Epithelial cell of esophagus (primary cell): ENCODE results near the gene EVA1A.

Experiments
- DNase-seq: peaks from one replicate; pipeline ENCODE4 v3.0.0; 2010; ENCODE audit warnings: low read depth
- H3K4me3 ChIP-seq: 2 replicates; pipeline ENCODE4 v1.5.1; 2011; ENCODE audit warnings: mild to moderate bottlenecking, low read length, control low read depth
- TF ChIP-seq, protein P1 (sequence below): IDR thresholded peaks from 2 replicates; pipeline ENCODE4 v1.5.1; 2011; ENCODE audit warnings: low read depth, mild to moderate bottlenecking, low read length, control low read depth, inconsistent platforms; ENCODE audit not compliant: insufficient read depth; ENCODE audit errors: missing control alignments

Gene EVA1A

GRCh38 chr2:75541430-75541829 is 19.3 kb downstream of the EVA1A start:
- DNase-seq = no peak
- TF ChIP-seq, protein P1, sequence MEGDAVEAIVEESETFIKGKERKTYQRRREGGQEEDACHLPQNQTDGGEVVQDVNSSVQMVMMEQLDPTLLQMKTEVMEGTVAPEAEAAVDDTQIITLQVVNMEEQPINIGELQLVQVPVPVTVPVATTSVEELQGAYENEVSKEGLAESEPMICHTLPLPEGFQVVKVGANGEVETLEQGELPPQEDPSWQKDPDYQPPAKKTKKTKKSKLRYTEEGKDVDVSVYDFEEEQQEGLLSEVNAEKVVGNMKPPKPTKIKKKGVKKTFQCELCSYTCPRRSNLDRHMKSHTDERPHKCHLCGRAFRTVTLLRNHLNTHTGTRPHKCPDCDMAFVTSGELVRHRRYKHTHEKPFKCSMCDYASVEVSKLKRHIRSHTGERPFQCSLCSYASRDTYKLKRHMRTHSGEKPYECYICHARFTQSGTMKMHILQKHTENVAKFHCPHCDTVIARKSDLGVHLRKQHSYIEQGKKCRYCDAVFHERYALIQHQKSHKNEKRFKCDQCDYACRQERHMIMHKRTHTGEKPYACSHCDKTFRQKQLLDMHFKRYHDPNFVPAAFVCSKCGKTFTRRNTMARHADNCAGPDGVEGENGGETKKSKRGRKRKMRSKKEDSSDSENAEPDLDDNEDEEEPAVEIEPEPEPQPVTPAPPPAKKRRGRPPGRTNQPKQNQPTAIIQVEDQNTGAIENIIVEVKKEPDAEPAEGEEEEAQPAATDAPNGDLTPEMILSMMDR = no peak
- H3K4me3 ChIP-seq = no peak overlapping the region

DNA sequence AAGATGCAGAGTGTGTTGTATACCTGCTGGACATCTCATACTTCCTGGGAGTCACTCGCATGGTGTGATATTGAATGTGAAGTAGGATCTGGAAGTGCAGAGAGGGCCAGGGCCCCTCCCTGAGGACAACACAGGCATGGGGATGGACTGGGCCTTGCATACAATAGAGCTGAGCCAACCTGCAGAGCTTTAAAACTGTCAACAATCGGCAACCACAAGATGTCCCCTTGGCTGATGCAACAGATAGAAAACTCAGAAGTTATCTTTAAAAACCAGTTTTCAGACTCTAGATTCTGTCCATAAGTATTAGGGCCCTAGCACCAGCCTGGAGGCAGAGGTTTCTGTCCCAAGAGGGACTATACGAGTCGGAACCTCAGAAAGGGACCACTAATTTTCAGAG is 19.7 kb downstream of the EVA1A start:
- H3K4me3 ChIP-seq = no peak overlapping the region
- no peak for DNase-seq
- TF ChIP-seq, protein P1 = no peak

- TF ChIP-seq, protein P1 = no peak
- no peak overlapping the region for H3K4me3 ChIP-seq
- DNase-seq = no peak
Measured at GRCh38 chr2:75539955-75540716, 20.6 kb downstream of the EVA1A start.

DNA sequence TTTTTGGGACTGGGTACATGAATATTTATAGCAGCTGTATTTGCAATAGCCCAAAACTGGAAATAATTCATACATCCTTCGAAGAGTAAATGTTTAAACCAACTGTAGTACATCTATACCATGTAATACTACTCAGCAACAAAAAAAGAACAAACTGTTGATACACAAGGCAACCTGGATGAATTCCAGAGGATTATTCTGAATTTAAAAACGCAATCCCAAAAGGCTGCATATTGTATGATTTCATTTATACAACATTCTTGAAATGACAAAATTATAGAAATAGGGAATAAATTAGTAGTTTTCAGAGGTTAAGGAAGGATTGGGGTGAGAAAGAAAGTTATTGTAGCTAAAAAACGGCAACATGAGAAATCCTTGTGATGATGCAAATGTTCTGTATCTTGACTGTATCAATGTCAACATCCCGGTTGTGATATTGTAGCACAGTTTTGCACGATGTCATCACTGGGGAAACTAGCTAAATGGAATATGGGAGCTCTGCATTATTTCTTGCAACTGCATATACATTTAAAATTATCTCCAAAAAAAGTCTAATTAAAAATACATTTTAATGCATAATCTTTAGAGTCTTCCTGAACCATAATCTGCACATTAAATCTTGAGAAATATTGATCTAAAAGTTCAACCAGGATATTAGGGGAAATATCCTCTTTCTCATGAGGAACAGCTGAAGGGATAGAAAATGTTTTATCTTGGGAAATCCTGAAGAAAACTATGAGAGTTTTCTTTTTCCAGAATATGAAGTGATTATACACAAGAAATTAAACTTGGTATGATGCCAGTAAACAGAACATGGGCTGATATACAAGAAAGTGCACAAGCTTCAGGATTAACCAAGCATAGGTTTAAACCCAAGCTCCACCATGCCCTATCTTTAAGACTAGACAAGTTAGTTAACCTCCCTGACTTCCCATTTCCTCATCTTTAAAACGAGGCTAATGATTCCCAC is 21.9 kb downstream of the EVA1A start:
- no peak for DNase-seq
- H3K4me3 ChIP-seq = no peak overlapping the region
- TF ChIP-seq, protein P1 = no peak

GRCh38 chr2:75537658-75538057 is 23.1 kb downstream of the EVA1A start:
- no peak for DNase-seq
- no peak overlapping the region for H3K4me3 ChIP-seq
- TF ChIP-seq, protein P1 = no peak

- DNase-seq = no peak
- TF ChIP-seq, protein P1 = no peak
- H3K4me3 ChIP-seq = no peak overlapping the region
Measured at GRCh38 chr2:75533135-75533534, 27.6 kb downstream of the EVA1A start.
